Breast epithelium (tissue), 4 donors: ENCODE measurements around the gene BCL6. TPM values are rescaled to one million over a fixed set of nuclear protein-coding genes. Genes with fewer than 3 reads are reported as not detected.
A peak's percentile ranks its signal among the peaks of the same experiment; 100 is the strongest.

ENCODE experiments used
- DNase-seq, 2 donors: peaks; one replicate each; pipeline ENCODE4 v3.0.0-alpha.2; 2019; ENCODE audit warnings: low spot score in 2 of 2
- H3K27ac ChIP-seq, 2 donors: fragments of 200-600 bp; sonication (generic) in 1 of 2; one replicate each; pipeline ENCODE4 v1.5.1; 2016 to 2019; ENCODE audit warnings: mild to moderate bottlenecking in 1 of 2
- H3K27me3 ChIP-seq, 2 donors: fragments of 200-600 bp; sonication (generic) in 1 of 2; one replicate each; pipeline versions ENCODE4 v1.5.1 to v1.6.0; 2017 to 2019; ENCODE audit warnings: control low read depth in 1 of 2, mild to moderate bottlenecking in 1 of 2
- H3K36me3 ChIP-seq: fragments of 200-600 bp; one replicate; pipeline ENCODE4 v1.5.1; 2019
- H3K4me1 ChIP-seq, 2 donors: fragments of 200-600 bp; sonication (generic); one replicate each; pipeline ENCODE4 v1.5.1; 2016 to 2019; ENCODE audit warnings: control low read depth in 1 of 2
- H3K4me3 ChIP-seq, 3 donors: fragments of 200-600 bp; sonication (generic); 1 replicate in 2 of 3; 2 replicates in 1 of 3; pipeline ENCODE4 v1.5.1; 2016 to 2019; ENCODE audit warnings: mild to moderate bottlenecking in 3 of 3, moderate library complexity in 2 of 3
- H3K9me3 ChIP-seq, 2 donors: fragments of 200-600 bp; sonication (generic) in 1 of 2; one replicate each; pipeline ENCODE4 v1.5.1; 2016 to 2019; ENCODE audit warnings: control low read depth in 1 of 2
- CTCF ChIP-seq, 3 donors: fragments of 450-650 bp; IDR thresholded peaks; one replicate each; pipeline ENCODE4 v1.5.1; 2016 to 2017; ENCODE audit warnings: antibody characterized with exemption in 3 of 3, mild to moderate bottlenecking in 3 of 3, moderate library complexity in 3 of 3
- POLR2A ChIP-seq: fragments of 450-650 bp; IDR thresholded peaks from one replicate; pipeline ENCODE4 v1.6.1; 2016; ENCODE audit warnings: antibody characterized with exemption, mild to moderate bottlenecking, moderate library complexity
- POLR2AphosphoS5 ChIP-seq, 3 donors: sonication (generic); formaldehyde crosslinking; IDR thresholded peaks; one replicate each; pipeline ENCODE4 v1.6.1; 2017; ENCODE audit warnings: antibody characterized with exemption in 3 of 3
- intact Hi-C: fragments of 100-400 bp; cut with DNase I; formaldehyde crosslinking; loops from one replicate; pipeline ENCODE4 v1.15.1; 2023; ENCODE audit warnings: low total_unique reads
- total RNA-seq, 3 donors: library from RNA; depleted of rRNA; stranded (reverse); fragments of >200 nt; gene quantifications; one replicate each; pipeline ENCODE4 v1.1.0, GENCODE V29; 2016

BCL6 gene
- total RNA-seq, 3 donors from 2014 or later = 281 to 346 (median 283) TPM

- intact Hi-C loops = no loop called here
- TF ChIP-seq CTCF (IDR thresholded peaks at IDR 0.05) (no peak), POLR2AphosphoS5 (IDR thresholded peaks at IDR 0.05) (no peak), POLR2A (no peak)
- H3K4me3 ChIP-seq = no peak overlapping the region
- no peaks in the 10 kb centered on the region for H3K36me3 ChIP-seq
- DNase-seq = no peak
- no peaks in the 10 kb centered on the region for H3K27me3 ChIP-seq
- H3K4me1 ChIP-seq = no peaks in the 10 kb centered on the region
- peak overlapping the region; percentile 65 to 71 for H3K27ac ChIP-seq
- H3K9me3 ChIP-seq = no peaks in the 10 kb centered on the region
These were observed 32.2 kb upstream of the BCL6 start for GRCh38 chr3:187777331-187777941.

DNA sequence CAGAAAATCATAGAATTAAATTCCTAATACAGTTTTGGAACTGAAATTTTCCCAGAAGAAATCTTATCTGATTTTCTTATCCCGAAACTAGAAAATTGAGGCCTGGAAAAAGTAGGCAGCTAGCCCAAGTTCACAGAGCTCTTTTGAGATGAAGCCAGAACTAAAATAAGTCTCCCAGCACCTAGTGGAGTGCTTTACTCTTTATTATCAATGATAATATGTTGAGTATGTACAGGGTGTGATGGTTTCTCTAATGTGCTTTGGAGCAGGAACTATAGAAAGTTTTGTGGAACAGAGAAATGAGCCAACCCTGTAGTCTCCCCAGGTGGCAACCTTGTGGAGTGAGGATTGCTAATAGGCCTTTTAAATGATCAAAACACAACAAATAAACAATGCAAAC lies 30.3 kb upstream of the BCL6 start:
- Histone ChIP-seq H3K27me3 (no peaks in the 10 kb centered on the region), H3K36me3 (no peaks in the 10 kb centered on the region), H3K9me3 (no peaks in the 10 kb centered on the region), H3K4me3 (no peak overlapping the region), H3K4me1 (no peaks in the 10 kb centered on the region), H3K27ac (no peak overlapping the region)
- TF ChIP-seq POLR2AphosphoS5 (IDR thresholded peaks at IDR 0.05) = no peak
- TF ChIP-seq POLR2A = no peak
- no peak for TF ChIP-seq CTCF (IDR thresholded peaks at IDR 0.05)
- intact Hi-C loops = no loop called here
- no peak for DNase-seq

DNA sequence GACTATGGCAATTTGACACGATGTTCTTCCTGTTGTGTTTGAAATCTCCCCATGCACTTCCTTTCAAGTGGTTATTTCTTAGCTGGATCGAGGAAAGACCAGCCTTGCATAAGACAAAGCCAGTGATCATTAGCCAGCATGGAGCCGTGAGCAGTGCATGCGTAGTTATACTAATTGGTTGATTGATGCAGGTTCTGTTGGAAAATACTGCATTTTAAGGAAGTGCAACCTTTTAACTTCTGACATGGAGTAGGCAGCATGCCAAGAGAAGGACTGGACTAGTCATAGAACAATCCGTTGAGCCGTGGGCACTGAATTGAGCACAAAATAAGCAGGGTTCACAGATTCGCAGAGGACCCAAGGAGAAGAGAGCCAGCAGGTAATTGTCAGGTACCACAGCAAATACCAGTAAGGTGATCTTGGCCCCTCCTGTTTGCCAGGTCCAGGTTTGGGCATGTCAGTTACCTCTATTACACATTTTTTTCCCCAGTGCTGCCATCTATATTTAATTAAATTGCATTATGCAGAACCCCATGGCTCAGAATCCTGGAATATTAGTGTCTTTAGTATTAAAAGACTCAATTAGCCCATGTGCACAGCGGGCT lies 29.0 kb upstream of the BCL6 start:
- no peak for DNase-seq
- TF ChIP-seq POLR2A (no peak), POLR2AphosphoS5 (IDR thresholded peaks at IDR 0.05) (no peak), CTCF (IDR thresholded peaks at IDR 0.05) (no peak)
- Histone ChIP-seq H3K27me3 (no peaks in the 10 kb centered on the region), H3K9me3 (no peaks in the 10 kb centered on the region), H3K4me1 (no peaks in the 10 kb centered on the region), H3K27ac (no peak overlapping the region), H3K36me3 (no peaks in the 10 kb centered on the region), H3K4me3 (no peak overlapping the region)
- intact Hi-C loops = no loop called here

DNA sequence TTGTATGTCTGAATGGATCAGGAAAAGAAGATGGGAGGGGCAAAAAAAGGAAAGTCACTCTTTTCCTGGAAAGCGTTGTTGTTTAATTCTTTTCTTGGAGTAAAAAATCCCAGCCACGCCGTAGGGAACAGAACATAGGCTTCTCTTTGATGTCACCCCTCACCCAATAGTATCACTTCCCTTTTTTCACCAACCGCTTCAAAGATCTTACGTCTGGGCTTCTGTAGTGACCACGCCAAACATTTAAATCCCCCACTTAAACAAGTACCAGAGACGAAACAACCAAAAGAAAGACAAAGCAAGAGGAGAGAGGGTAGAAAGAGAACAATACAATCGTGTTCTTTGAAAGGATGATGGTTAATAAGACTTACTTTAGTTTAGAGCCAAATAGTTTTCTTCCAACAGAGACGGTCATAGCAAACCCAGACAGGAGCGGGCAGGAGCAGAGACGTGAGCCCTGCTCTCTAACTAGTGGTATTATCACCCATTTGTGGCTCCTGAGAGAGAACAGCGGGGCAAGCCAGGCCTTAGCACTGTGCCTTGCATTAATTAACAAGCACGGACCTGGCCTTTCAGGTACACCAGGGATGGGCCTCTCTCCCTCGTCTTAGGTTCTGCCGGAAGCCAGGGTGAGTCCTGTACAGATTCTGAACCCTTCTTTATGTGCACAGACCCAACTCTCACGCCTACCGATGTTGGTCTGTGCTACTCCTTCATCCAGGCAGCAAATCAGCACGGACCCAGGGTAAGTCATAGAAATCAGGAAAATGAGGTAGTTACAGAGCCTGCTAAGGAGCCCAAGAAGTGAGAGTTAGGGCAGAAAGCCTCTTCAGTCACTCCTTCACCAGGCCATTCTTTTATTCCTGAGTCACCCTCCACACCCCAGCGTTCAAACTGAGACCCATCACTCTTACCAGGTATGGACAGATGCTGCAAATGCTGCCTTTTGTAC lies 28.2 kb upstream of the BCL6 start:
- TF ChIP-seq POLR2AphosphoS5 (IDR thresholded peaks at IDR 0.05) (no peak), CTCF (IDR thresholded peaks at IDR 0.05) (no peak), POLR2A (no peak)
- H3K36me3 ChIP-seq = no peaks in the 10 kb centered on the region
- H3K4me1 ChIP-seq = no peaks in the 10 kb centered on the region
- DNase-seq = no peak
- H3K4me3 ChIP-seq = no peak overlapping the region
- intact Hi-C loops = no loop called here
- no peak overlapping the region for H3K27ac ChIP-seq
- no peaks in the 10 kb centered on the region for H3K9me3 ChIP-seq
- no peaks in the 10 kb centered on the region for H3K27me3 ChIP-seq

DNA sequence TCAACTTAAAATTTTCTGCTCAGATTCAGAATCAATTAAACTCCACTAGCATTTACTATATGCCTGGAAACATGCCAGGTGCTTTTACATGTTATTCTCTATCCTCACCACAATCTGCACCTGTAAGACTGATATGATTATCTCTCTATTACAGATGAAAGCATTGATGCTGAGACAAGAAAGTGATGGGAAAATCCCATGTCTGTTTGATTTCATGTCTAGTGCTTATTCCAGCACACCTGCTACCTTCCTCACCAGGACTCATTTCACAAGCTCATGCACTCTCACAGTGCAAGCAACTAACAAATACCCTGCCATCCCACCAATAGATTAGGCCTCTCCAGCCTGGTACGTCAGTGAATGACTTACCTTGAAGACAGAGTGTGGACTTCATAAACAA lies 25.0 kb upstream of the BCL6 start:
- H3K4me1 ChIP-seq = no peaks in the 10 kb centered on the region
- H3K27me3 ChIP-seq = no peaks in the 10 kb centered on the region
- no peaks in the 10 kb centered on the region for H3K9me3 ChIP-seq
- TF ChIP-seq POLR2A (no peak), CTCF (IDR thresholded peaks at IDR 0.05) (no peak), POLR2AphosphoS5 (IDR thresholded peaks at IDR 0.05) (no peak)
- no peak overlapping the region for H3K4me3 ChIP-seq
- no peaks in the 10 kb centered on the region for H3K36me3 ChIP-seq
- DNase-seq = no peak
- intact Hi-C loops = no loop called here
- H3K27ac ChIP-seq = no peak overlapping the region
